Cardiac muscle cell (in vitro differentiated cells and primary cell): ENCODE measurements around the gene CDS1. TPM values are rescaled to one million over a fixed set of nuclear protein-coding genes. Genes with fewer than 3 reads are reported as not detected.
A peak's percentile ranks its signal among the peaks of the same experiment; 100 is the strongest.

Source experiments
- DNase-seq, 2 donors: peaks; one replicate each; pipeline versions ENCODE4 v3.0.0 to v3.0.0-alpha.2; 2010 to 2017; ENCODE audit warnings: low read depth in 1 of 2, low spot score in 1 of 2
- H3K27ac ChIP-seq: fragments of 200-600 bp; sonication (generic); 2 replicates; pipeline ENCODE4 v1.5.1; 2016
- H3K27me3 ChIP-seq: fragments of 200-600 bp; sonication (generic); 2 replicates; pipeline ENCODE4 v1.6.0; 2016; ENCODE audit warnings: control low read depth
- H3K36me3 ChIP-seq: fragments of 200-600 bp; sonication (generic); 2 replicates; pipeline ENCODE4 v1.5.1; 2016; ENCODE audit warnings: control low read depth
- H3K4me1 ChIP-seq: fragments of 200-600 bp; sonication (generic); 2 replicates; pipeline ENCODE4 v1.8.1; 2017; ENCODE audit warnings: low read depth, mild to moderate bottlenecking, mixed run types
- H3K4me3 ChIP-seq: fragments of 200-600 bp; sonication (generic); 2 replicates; pipeline ENCODE4 v1.5.1; 2016; ENCODE audit warnings: mild to moderate bottlenecking
- H3K9me3 ChIP-seq: fragments of 200-600 bp; sonication (generic); 2 replicates; pipeline ENCODE4 v1.5.1; 2017; ENCODE audit warnings: low read depth, mild to moderate bottlenecking, control low read depth
- polyA plus RNA-seq: library from polyadenylated mRNA; unstranded; fragments of >200 nt; fragmentation: Nextera tagmentation; extraction: Ambion mirVana; gene quantifications from 2 replicates; pipeline ENCODE4 v1.2.1, GENCODE V29; 2016
- total RNA-seq: library from RNA; depleted of rRNA; stranded (reverse); fragments of >200 nt; gene quantifications from 2 replicates; pipeline ENCODE4 v1.2.3, GENCODE V29; 2016
- TF ChIP-seq, protein P1 (sequence below): IDR thresholded peaks from 2 replicates; pipeline ENCODE4 v1.5.1; 2012; ENCODE audit warnings: low read depth, mild to moderate bottlenecking, low read length

Gene CDS1
- total and polyA plus RNA-seq, 2 experiments from 2014 or later = 1.9 to 2.2 TPM

DNA sequence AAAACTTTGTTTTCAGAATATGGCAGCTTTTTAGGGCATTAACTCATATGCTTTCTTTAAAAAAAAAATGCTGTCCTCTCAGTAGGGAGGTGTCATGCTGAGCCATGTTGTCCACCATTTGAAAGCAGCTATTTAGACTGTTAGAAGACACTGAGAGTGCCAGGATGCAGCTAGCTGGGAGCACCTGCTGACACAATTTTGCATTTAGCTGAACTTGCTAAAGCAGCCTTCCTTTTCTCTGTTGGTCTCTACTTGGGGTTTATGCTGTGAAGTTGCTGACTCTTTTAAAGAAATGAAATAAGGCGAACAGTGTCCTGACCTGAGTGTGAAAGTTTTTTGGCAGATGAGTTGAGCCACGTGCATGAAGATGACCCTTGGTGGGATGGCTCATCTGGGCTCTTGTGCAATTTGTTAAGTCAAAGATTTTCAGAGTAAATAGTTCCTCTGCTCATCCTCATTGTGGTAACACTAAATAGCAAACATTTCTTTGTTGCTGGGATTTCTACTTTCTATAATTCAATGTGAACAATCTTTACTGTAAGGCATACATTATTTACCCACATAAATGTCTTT lies 64.5 kb downstream of the CDS1 start:
- Histone ChIP-seq H3K9me3 (no peaks in the 10 kb centered on the region), H3K4me3 (no peak overlapping the region), H3K27me3 (no peaks in the 10 kb centered on the region), H3K27ac (peak overlapping the region; percentile 83), H3K4me1 (peaks cover 30% of the 10 kb centered on the region), H3K36me3 (no peaks in the 10 kb centered on the region)
- peak in 1 of 2 donors; percentile 27 for DNase-seq
- TF ChIP-seq, protein P1, sequence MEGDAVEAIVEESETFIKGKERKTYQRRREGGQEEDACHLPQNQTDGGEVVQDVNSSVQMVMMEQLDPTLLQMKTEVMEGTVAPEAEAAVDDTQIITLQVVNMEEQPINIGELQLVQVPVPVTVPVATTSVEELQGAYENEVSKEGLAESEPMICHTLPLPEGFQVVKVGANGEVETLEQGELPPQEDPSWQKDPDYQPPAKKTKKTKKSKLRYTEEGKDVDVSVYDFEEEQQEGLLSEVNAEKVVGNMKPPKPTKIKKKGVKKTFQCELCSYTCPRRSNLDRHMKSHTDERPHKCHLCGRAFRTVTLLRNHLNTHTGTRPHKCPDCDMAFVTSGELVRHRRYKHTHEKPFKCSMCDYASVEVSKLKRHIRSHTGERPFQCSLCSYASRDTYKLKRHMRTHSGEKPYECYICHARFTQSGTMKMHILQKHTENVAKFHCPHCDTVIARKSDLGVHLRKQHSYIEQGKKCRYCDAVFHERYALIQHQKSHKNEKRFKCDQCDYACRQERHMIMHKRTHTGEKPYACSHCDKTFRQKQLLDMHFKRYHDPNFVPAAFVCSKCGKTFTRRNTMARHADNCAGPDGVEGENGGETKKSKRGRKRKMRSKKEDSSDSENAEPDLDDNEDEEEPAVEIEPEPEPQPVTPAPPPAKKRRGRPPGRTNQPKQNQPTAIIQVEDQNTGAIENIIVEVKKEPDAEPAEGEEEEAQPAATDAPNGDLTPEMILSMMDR = no peak

DNA sequence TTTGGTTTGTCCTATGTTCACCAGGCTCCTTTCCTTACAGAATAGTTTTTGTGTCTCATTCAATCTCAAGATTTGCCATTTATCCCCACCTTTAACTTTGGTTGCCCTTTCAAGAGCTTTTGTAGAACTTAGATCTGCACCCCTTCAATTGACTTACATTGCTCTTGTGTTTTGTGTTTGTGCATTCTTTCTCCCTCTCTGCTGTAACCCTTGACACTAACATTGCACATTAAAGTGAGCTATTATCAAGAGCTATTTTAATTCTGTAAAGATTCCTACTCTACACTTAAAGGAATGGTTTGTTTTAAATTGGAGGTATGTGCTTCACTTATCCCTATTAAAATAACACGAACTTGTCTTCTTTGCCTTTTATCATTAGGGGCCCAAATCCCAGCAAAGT lies 65.3 kb downstream of the CDS1 start:
- DNase-seq = no peak
- Histone ChIP-seq H3K4me3 (no peak overlapping the region), H3K27me3 (no peaks in the 10 kb centered on the region), H3K36me3 (no peaks in the 10 kb centered on the region), H3K27ac (peak overlapping the region; percentile 83), H3K4me1 (peaks cover 30% of the 10 kb centered on the region), H3K9me3 (no peaks in the 10 kb centered on the region)
- TF ChIP-seq, protein P1 = no peak

DNA sequence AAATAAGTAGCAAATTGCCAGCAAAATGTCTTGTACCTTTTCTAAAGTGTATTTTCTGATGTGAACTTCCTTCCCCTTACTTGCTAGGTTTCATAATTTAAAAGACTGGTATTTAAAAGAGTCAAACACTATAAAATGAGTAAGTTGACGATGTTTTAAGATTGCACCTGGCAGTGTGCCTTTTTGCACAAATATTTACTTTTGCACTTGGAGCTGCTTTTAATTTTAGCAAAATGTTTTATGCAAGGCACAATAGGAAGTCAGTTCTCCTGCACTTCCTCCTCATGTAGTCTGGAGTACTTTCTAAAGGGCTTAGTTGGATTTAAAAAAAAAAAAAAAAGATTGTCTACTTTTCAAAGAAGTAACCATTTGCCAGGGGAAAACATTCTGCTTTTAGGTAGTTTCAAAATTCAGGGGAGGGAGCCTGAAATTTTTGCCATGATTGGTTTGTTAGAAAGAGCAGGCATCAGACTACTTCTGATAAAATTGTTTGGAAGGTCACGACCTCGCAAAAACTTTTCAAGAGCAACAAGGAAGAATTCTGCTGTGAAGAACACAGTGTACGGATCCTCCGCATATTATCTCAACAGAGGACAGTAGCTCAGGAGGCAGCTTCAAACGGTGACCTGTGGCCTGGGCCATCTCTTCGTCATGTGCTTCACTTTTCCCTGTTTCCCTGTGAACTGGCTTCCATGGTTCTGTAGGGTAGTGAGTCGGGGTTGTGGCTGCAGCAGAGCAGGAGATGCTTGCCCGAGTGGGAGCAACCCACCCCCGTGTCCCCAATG lies 66.1 kb downstream of the CDS1 start:
- no peak for DNase-seq
- TF ChIP-seq, protein P1 = no peak

DNA sequence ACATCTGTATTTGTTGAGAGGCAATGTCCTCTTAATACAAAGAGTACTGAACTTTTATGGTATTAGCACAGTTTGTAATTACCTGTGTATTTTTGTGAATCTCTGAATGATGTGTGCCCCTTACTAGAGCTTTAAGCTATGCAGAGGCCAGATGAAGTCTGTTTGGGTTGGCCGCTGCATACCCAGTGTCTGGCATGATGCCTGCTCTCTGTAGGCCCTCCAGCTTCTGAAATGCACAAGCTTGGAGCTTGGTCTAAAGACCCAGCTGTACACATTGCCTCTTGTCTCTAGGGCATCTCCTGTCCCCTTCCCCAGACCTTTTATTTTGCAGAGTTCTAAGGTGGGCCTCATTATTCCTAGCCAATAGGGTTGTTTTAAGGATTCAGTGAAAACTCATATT lies 68.6 kb downstream of the CDS1 start:
- Histone ChIP-seq H3K4me1 (peaks cover 30% of the 10 kb centered on the region), H3K27ac (no peak overlapping the region), H3K4me3 (no peak overlapping the region), H3K36me3 (no peaks in the 10 kb centered on the region), H3K27me3 (no peaks in the 10 kb centered on the region), H3K9me3 (no peaks in the 10 kb centered on the region)
- TF ChIP-seq, protein P1 = no peak
- no peak for DNase-seq

More for the DNA sequence above, 66.1 kb downstream of the CDS1 start:
- Histone ChIP-seq H3K4me3 (no peak overlapping the region), H3K36me3 (no peaks in the 10 kb centered on the region), H3K27me3 (no peaks in the 10 kb centered on the region), H3K4me1 (peaks cover 30% of the 10 kb centered on the region), H3K27ac (peak overlapping the region; percentile 83), H3K9me3 (no peaks in the 10 kb centered on the region)

GRCh38 chr4:84652478-84652877 lies 69.6 kb downstream of the CDS1 start:
- peaks cover 25% of the 10 kb centered on the region for H3K4me1 ChIP-seq
- no peak overlapping the region for H3K4me3 ChIP-seq
- no peaks in the 10 kb centered on the region for H3K36me3 ChIP-seq
- H3K27me3 ChIP-seq = no peaks in the 10 kb centered on the region
- H3K27ac ChIP-seq = no peak overlapping the region
- no peak for DNase-seq
- no peaks in the 10 kb centered on the region for H3K9me3 ChIP-seq
- TF ChIP-seq, protein P1 = no peak
